ENCODE results near the gene DCDC2C. TPM values are rescaled to one million over a fixed set of nuclear protein-coding genes. Genes with fewer than 3 reads are reported as not detected.

Gene DCDC2C
- total and polyA plus RNA-seq, 2 experiments from 2014 or later, result 0.45 TPM; not detected in 1

GRCh38 chr2:3840611-3841155 is 137.3 kb downstream of the DCDC2C start (continued):
- TF ChIP-seq ZNF462 (CRISPR knock-in tag; IDR thresholded peaks at IDR 0.05) (no peak), NANOG (IDR thresholded peaks at IDR 0.05; ENCODE audit: borderline replicate concordance) (no peak), CREB1 (CRISPR knock-in tag; IDR thresholded peaks at IDR 0.05; ENCODE audit: low read depth) (no peak)

GRCh38 chr2:3847397-3848052 is 144.2 kb downstream of the DCDC2C start:
- Histone ChIP-seq H2AFZ (no peak overlapping the region), H4K20me1 (replicated peaks; ENCODE audit: insufficient read depth) (no peaks in the 10 kb centered on the region), H3F3A (replicated peaks; ENCODE audit: low read depth) (no peaks in the 10 kb centered on the region), H3K79me2 (replicated peaks; ENCODE audit: insufficient read depth) (no peaks in the 10 kb centered on the region), H3K9me2 (ENCODE audit: insufficient read depth) (no peaks in the 10 kb centered on the region), H3K27ac (ENCODE audit: low read depth) (no peak overlapping the region), H3K4me3 (no peak overlapping the region), H3K4me2 (no peak overlapping the region), H3K4me1 (ENCODE audit: insufficient read depth) (no peaks in the 10 kb centered on the region), H3K36me3 (ENCODE audit: insufficient read depth) (no peaks in the 10 kb centered on the region; the same call in 1 of the 2 replicates), H3K27me3 (ENCODE audit: insufficient read depth) (no peaks in the 10 kb centered on the region)
- DNase-seq (ENCODE audit: low spot score) (no peak), ATAC-seq (no peak)
- Mint-ChIP-seq H3K36me3 (ENCODE audit: low read depth) (peaks cover 12% of the 10 kb centered on the region), H3K4me3 (no peak overlapping the region), H3K4me1 (no peaks in the 10 kb centered on the region), H3K9me3 (peaks cover 84% of the 10 kb centered on the region), H3K27me3 (ENCODE audit: insufficient read depth, low read depth, poor library complexity) (peaks cover 2% of the 10 kb centered on the region), H3K27ac (no peak overlapping the region)
- TF ChIP-seq EZH2phosphoT487 (IDR thresholded peaks at IDR 0.05; ENCODE audit: unreplicated experiment) (no peak), ZNF462 (CRISPR knock-in tag; IDR thresholded peaks at IDR 0.05) (no peak), CREB1 (CRISPR knock-in tag; IDR thresholded peaks at IDR 0.05; ENCODE audit: low read depth) (no peak), NANOG (IDR thresholded peaks at IDR 0.05; ENCODE audit: borderline replicate concordance) (no peak), STAT1 (IDR thresholded peaks at IDR 0.05; ENCODE audit: unreplicated experiment) (no peak)

Data from GM23338 (cell line).